ENCODE data around the gene DYNC1H1.
"Not testable (repeated sequence)": the region's sequence is repeated elsewhere in the genome, so short reads cannot be mapped to it uniquely, and the experiment has no call there.

Gene DYNC1H1

DNA sequence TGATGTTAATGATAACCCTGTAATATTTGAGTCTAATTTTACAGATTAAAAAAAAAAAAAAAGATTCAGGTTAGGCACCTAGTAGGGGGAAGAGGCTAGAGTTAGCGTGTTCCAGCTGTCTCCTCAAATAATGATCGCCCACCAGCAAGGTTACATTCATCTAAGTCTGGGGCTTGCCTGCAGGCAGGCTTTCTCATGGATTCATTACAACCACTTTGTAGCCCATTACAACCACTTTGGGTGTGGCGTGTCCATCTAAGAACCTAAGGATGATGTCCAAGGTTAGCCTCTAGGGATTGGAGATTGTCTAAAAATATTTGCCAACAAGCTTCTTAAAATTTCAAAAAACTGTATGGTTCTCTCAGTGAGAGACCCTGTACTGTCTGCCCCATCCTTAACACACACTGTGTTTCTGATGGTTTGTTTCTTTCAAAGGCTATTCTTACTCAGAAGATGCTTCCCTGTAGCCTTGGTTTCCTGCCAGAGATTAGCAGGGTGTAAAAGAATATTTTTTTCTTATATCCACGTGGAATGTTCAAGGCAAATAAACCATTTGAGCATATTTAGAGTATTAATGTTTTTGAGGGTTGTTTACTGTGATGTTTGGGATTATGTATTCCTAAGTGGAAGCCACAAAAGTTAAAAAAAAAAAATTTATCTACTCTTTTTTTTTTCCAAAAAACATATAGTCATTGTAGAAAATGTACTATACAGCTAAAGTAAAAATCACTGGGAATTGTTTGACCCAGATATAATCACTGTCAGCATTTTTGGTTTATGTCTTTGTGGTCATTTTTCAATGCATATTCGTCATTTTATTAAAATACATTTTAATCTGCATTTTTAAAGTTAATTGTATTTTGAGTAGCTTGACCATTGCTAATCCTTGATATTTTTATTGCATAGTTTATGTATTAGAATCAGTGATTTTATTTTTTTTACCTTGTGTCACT lies 1.7 kb downstream of the DYNC1H1 start:
- no peak for DNase-seq

DNA sequence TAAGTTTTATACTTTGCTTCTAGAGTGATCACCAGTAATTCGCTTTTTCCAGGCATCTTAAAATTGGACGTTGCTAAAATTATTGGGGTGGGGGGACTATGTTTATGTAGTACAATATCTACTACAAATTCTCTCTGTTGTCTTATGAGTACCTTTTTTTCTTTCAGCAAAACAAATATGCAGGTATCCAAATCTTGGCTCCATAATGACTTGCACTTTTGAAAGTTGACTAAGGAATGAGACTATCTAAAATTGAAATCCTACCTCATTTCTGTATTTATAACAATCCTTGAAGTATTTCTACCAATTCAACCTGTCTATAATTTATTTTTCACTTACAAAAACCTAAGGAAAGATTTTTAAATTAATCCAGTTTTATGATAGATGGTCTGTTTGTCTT lies 2.4 kb downstream of the DYNC1H1 start:
- no peak for DNase-seq

DNA sequence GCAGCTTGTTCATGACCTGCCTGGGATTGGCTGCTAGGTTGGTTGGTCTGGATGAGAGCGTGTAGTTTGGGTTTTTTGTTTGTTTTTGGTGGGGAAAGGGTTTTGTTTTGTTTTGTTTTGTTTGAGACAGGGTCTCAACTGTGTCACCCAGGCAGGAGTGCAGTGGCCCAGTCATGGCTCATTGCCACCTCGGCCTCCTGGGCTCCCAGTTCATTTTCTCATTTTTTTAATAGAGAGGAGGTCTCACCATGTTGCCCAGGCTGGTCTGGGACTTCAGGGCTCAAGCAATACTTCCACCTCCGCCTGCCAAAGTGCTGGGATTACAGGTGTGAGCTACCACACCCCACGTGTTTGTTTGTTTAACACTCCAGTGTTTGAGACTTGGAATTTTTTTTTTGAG lies 3.8 kb downstream of the DYNC1H1 start:
- DNase-seq: no peak

DNA sequence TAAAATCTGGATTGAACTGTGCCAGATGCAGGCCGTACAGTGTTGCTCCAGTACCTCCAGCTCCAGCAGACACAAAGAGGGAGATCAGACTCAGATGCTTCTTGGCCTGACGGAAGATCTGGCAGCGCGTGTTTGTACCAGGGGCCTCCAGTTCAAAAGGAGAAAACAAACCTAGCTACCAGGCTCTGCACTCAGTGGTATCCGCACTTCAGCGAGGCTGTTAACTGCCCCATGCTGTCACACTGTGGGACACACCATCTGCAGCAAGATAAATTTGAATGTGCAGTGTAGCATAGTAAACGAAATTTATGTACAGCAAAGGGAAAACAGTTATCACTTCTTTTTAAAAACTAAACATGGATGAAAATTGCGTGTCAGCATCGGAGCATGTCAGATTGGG lies 5.1 kb downstream of the DYNC1H1 start:
- DNase-seq: no peak

DNA sequence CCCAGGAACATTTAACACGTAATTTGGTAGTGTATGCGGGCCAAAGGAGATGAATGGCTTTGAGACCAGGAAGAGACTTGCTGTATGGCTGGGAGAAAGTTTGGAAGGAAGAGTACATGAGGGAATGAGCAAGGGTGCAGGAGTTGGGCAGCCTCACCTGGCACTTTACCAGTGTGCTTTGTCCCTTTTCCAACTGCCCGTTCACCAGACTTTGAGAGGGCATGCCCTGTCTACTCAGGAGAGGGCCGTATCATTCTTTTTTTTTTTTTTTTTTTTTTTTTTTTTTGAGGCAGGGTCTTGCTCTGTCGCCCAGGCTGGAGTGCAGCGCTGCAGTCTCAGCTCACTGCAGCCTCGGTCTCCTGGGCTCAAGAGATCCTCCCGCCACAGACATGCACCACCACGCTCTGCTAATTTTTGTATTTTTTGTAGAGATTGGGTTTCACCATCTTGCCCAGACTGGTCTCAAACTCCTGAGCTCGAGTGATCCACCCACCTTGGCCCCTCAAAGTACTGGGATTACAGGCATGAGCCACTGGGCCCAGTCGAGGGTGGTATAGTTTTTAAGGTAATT lies 6.5 kb downstream of the DYNC1H1 start:
- DNase-seq: no peak

DNA sequence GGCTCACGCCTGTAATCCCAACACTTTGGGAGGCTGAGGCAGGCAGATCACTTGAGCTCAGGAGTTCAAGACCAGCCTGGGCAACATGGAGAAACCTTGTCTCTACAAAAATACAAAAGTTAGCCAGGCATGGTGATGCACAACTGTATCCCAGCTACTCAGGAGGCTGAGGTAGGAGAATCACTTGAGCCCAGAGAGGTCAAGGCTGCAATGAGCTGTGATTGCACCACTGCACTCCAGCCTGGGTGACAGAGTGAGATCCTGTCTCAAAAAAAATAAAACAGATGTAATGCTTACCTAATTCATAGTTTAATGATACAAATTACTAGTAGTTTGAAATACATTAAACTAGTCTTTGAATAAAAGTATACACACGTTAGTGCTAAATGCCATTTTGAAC lies 7.1 kb downstream of the DYNC1H1 start:
- not testable (repeated sequence) for DNase-seq

DNA sequence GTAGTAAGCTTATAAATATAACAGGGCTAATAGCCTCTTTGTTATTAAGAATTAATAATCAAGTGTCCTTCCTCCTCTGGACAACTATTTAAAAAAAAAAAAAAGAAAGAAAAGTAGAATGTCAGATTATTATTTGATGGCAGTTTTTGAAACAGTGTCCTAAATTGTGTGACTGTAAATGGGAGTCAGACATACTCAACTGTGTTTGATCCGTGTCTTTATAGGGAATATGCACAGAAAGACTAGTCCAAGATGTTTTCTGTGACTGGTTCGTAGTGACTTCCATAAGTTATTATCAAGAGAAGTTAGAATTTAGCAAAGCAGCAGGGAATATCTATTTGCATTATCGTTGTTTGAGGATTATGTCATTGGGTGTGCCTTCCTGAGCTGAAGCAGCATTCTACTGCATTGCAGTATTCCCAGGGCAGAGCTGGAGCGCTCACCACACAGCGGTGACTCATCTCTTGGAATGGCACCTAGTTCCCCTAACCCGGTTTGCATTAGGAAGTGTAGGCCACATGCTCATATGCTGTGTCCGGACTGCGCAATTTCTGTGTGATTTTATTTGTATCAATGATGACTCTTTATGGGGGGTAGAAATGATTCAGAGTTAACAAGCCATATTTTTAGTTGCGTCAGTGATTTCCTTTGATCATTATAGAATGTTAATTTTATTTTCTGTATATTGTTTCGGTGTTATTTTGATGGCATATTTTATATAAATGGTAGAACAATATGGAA lies 7.9 kb downstream of the DYNC1H1 start:
- DNase-seq: peak; percentile 41

DNA sequence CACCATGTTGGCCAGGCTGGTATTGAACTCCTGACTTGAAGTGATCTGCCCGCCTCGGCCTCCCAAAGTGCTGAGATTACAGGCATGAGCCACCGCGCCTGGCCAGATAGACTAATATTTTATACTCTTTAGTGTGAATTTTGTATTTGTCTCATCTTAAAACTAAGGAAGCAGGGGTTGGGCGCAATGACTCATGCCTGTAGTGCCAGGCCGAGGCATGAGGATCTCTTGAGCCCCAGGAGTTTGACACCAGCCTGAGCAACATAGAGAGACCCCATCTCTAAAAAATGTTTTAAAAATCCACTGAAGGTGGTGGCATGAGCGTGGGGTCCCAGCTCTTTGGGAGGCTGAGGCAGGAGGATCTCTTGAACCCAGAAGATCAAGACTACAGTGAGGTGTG lies 9.0 kb downstream of the DYNC1H1 start:
- no peak for DNase-seq

DNA sequence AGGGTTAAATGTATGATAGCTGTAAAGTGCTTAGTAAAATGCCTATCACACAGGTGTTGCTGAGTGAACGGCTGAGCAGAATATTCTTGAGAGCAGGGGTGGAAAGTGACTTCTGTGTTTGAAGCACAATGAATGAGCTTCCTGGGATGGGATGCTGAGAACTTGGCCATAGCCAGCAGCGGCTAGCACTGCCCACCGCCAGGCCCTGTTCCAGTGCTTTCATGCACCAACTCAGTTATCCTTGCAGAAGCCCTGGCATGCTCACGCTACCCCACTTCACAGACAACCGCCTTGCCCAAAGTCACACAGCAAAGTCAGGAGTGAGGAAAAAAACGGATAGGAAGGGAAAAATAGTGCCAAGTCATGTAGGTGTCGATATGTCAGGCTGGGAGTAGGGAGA lies 10.9 kb downstream of the DYNC1H1 start:
- DNase-seq: no peak

DNA sequence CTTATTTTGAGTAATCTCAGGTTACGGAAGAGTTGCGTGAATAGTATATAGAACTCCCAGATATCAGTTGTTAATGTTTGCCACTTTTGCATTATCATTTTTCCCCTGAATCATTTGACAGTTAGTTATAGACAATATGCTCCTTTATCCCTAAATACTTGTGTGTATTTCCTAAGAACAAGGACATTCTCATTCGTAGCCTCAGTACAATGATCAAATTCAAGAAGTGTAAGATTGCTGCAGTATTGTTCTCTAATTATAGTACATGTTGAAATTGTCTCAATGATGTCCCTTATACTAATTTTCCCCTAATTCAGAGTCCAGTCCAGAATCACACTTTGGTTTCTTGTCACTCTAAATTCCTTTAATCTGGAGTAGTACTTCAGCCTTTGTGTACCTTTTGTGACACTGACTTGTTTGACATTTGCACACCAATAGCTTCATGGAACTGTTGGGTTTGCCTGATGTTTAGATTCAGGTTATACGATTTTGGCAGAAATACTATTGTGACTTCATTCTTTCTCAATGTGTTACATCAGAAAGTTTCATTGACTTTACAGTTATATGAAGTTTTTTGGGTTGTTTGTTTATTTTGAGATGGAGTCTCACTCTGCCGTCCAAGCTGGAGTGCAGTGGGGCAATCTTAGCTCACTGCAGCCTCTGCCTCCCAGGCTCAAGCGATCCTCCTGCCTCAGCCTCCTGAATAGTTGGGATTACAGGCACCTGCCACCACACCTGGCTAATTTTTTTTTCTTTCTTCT lies 13.1 kb downstream of the DYNC1H1 start:
- no peak for DNase-seq

DNA sequence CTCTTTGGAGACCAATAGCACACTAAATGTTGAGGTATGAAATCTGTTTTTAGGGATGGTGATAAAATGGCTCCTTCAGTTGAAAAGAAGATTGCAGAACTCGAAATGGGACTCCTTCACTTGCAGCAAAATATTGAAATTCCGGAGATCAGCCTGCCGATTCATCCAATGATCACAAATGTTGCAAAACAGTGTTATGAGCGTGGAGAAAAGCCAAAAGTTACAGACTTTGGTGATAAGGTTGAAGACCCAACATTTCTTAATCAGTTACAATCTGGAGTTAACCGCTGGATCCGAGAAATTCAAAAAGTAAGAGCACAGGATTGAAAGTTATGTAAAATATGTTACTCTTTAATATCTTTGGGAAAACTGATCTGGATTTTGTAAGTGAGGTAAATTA lies 15.3 kb downstream of the DYNC1H1 start:
- DNase-seq: no peak

DNA sequence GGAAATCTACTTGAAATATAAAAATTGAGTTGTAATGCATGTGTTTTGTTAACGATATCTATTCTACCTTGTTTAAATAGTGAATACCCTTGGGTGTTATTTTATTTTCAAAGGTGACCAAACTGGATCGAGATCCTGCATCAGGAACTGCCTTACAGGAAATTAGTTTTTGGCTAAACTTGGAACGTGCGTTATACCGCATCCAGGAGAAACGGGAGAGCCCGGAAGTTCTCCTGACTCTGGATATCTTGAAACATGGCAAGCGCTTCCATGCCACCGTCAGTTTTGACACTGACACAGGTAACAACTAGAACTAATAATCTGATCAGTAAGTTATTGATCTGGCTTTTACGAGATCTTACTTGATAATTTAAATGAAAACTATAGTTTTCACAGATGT lies 15.9 kb downstream of the DYNC1H1 start:
- no peak for DNase-seq

DNA sequence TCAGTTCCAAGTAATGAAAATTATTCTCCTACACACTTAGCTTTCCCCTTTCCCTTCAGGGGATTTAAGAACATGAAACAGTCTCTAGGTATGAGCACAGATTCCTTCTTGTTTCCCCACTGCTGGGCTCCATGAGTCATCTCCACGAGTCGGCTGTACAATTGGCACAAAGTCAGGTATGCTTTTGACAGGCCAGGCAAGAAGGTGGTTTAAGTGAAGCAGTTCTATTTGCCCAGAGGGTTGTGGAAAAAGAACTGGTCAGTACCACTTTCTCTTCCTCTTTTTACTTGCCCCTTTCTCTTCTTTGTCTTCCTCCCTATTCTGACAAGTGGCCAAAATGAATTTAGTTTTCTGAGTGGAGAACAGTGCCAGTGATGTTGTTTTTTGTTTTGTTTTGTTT lies 16.3 kb downstream of the DYNC1H1 start:
- no peak for DNase-seq

DNA sequence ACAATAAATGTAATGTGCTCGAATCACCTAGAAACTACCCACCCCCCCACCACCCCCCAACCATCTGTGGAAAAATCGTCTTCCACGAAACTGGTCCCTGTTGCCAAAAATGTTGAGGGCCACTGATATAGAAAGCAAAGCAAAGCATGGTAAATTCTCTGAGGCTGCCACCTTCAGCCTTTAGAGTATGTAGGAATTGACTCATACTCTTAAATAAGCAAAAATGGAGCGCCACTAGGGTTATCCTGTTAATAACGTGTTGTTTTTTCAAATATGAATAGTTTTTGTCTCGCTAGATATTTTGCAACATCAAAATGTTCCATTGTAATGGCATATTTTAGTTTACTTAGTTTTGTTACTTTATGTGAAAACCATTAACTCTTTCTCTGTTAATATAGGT lies 18.2 kb downstream of the DYNC1H1 start:
- no peak for DNase-seq

DNA sequence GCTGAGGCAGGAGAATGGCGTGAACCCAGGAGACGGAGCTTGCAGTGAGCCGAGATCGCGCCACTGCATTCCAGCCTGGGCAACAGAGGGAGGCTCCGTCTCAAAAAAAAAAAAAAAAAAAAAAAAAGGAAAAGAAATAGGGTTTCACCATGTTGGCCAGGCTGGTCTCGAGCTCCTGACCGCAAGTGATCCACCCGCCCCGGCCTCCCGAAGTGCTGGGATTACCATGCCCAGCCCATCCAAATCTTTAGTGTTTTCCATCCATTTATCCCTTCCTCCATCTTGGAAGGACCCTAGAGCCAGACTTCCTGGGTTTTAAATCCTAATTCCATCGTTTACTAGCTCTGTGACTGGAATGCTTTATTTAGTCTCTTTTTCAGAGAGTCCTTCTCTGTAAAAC lies 20.5 kb downstream of the DYNC1H1 start:
- not testable (repeated sequence) for DNase-seq

DNA sequence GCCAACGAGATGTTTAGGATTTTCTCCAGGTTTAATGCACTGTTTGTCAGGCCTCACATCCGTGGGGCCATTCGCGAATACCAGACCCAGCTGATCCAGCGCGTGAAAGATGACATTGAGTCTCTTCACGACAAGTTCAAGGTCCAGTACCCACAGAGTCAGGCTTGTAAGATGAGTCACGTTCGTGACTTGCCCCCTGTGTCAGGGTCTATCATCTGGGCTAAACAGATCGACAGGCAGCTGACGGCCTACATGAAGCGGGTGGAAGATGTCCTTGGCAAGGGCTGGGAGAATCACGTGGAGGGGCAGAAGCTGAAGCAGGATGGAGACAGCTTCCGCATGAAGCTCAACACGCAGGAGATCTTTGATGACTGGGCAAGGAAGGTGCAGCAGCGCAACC lies 21.6 kb downstream of the DYNC1H1 start:
- DNase-seq: no peak

DNA sequence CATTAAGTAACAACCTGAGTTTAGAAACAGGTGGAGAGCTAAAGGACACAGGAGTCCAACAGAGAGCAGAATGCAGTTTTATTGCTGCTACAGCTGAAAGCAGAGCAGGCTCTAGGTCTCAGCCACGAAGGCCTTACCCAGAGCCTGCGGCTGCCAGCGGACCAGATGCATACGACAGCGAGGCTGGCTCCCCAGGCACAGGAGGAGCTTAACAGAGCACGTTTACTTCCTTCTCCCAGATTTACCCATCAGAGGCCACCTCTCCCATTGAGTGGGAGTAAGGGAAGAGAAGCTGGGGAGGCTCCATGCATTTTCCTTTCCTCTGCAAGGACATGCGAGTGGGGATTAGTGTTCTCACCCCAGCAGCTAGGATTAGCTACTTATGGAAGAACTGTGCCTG lies 22.6 kb downstream of the DYNC1H1 start:
- no peak for DNase-seq

DNA sequence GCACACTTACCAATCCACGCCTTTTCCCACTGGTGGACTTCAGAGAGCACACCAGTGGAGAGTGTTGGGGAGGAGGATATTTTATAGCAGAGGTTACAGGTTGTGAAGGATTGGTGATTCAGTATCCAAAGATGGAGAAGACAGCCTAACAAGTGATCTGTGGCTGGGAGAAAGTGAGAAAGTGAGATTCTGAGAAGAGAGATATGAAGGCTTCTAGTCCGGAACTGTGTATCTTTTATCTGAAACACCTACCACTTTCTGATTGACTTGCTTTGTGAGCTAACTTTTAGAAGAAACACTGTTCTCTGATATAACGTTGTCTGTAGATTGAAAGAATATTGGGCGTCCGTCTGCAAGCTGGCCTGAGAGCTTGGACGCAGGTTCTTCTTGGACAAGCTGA lies 24.0 kb downstream of the DYNC1H1 start:
- no peak for DNase-seq

DNA sequence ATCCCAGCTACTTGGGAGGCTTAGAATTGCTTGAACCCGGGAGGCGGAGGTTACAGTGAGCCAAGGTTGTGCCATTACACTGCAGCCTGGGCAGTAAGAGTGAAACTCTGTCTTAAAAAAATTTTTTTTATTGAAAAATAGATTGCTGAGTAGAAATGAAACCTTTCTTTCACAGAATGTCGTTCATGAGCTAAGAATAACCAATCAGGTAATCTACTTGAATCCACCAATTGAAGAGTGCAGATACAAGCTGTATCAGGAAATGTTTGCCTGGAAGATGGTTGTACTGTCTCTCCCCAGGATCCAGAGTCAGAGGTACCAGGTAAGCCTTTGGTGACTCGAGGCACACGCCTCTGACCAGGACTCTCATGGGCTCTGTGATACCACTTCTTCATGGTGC lies 27.0 kb downstream of the DYNC1H1 start:
- DNase-seq: no peak

DNA sequence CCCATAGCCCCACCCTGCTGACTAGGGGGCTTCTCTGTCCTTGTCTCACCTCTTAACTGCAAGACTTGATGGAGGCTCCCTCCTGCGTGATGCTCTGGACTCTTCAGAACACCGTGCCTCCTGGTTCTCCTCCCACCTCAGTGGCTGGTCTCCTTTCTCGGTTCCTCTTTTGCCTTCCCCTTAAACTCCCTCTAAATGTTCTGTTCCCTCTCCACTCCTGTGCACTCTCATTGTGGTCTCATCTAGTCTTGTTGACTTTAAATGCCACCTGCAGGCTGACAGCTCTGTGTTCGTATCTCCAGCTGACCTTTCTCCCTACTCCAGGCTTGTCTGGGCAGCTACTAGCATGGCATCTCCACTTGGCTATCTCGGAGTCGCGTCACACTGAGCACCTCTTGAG lies 28.3 kb downstream of the DYNC1H1 start:
- no peak for DNase-seq

DNA sequence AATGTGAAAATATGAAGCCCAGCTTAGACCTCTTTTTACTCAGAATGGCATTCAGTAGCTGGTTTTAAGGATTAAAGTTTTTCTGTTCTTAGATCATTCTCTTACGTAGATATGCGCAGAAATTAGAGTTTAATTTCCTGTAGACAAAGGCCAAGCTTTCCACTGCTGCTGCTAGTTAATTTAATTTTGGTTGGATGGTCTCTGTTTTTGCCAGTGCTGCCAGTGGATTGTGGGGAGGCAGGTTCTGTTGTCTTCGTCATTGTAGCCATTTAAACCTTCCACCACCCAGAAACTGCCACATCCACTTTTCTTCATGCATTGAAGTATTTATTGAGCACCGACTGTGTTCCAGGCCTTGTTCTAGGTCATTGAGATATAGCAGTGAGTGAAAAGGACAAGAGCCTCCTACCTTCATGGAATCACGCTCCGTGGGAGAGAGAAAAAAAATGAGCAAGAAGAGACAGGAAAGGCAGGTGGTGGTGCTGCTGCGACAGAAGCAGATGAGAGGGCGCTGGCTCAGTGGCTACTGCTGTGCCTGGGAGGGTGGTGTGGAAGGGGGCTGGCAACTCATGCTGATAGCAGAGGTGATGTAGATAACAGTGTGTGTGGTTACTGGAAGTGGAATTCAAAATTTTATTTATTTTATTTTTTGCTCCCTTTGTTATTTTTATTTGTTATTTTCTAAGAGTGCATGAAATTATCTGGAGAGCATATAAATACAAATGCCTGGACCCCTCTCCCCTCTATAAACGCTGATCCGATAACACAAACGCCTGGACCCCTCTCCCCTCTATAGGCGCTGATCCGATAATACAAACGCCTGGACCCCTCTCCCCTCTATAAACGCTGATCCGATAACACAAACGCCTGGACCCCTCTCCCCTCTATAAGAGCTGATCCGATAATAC lies 33.3 kb downstream of the DYNC1H1 start:
- DNase-seq: no peak

DNA sequence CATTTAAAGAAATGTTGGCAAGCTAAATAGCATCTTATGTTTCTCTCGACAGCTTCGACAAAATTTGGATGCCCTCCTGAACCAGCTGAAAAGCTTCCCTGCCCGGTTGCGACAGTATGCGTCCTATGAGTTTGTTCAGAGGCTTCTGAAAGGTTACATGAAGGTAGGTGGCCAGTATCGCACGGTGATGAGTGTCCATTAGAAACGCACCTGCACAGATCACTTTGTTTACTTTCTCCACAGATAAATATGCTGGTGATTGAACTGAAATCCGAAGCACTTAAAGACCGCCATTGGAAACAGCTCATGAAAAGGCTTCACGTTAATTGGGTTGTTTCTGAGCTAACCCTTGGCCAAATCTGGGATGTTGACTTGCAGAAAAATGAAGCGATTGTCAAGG lies 36.5 kb downstream of the DYNC1H1 start:
- DNase-seq: no peak
